ENCODE results near the gene THBS1.

THBS1 gene

GRCh38 chr15:39625856-39626255 lies 45.0 kb downstream of the THBS1 start:
- TF ChIP-seq MAX (IDR thresholded peaks at IDR 0.05), result no peak
- TF ChIP-seq TAF1 (IDR thresholded peaks at IDR 0.05; ENCODE audit: low read depth), result no peak

GRCh38 chr15:39627451-39628143 lies 46.7 kb downstream of the THBS1 start:
- TF ChIP-seq TEAD4 (IDR thresholded peaks at IDR 0.05), result no peak
- no peak for TF ChIP-seq RAD21 (IDR thresholded peaks at IDR 0.05; ENCODE audit: low read depth)
- TF ChIP-seq CREB1 (IDR thresholded peaks at IDR 0.05; ENCODE audit: low read depth), result no peak
- no peak for TF ChIP-seq ZBTB7A (IDR thresholded peaks at IDR 0.05; ENCODE audit: low read depth)
- TF ChIP-seq CEBPB (IDR thresholded peaks at IDR 0.05), result no peak
- TF ChIP-seq NFIC (IDR thresholded peaks at IDR 0.05), result no peak
- no peak for TF ChIP-seq TAF1 (IDR thresholded peaks at IDR 0.05; ENCODE audit: low read depth)
- TF ChIP-seq EP300 (IDR thresholded peaks at IDR 0.05; ENCODE audit: borderline replicate concordance), result no peak
- no peak for TF ChIP-seq EGR1 (IDR thresholded peaks at IDR 0.05)
- TF ChIP-seq USF1 (IDR thresholded peaks at IDR 0.05), result no peak
- no peak for TF ChIP-seq REST (IDR thresholded peaks at IDR 0.05; ENCODE audit: low read depth)
- no peak for TF ChIP-seq FOXM1 (IDR thresholded peaks at IDR 0.05; ENCODE audit: borderline replicate concordance, low read depth)
- no peak for TF ChIP-seq MAX (IDR thresholded peaks at IDR 0.05)

- TF ChIP-seq ZBTB7A (IDR thresholded peaks at IDR 0.05; ENCODE audit: low read depth), result no peak
- TF ChIP-seq EGR1 (IDR thresholded peaks at IDR 0.05), result no peak
- no peak for TF ChIP-seq RAD21 (IDR thresholded peaks at IDR 0.05; ENCODE audit: low read depth)
- TF ChIP-seq TEAD4 (IDR thresholded peaks at IDR 0.05), result no peak
- no peak for TF ChIP-seq TAF1 (IDR thresholded peaks at IDR 0.05; ENCODE audit: low read depth)
- TF ChIP-seq USF1 (IDR thresholded peaks at IDR 0.05), result no peak
- TF ChIP-seq REST (IDR thresholded peaks at IDR 0.05; ENCODE audit: low read depth), result no peak
- TF ChIP-seq YY1 (IDR thresholded peaks at IDR 0.05; ENCODE audit: low read depth), result no peak
- no peak for TF ChIP-seq FOXM1 (IDR thresholded peaks at IDR 0.05; ENCODE audit: borderline replicate concordance, low read depth)
- TF ChIP-seq MAX (IDR thresholded peaks at IDR 0.05), result no peak
- no peak for TF ChIP-seq EP300 (IDR thresholded peaks at IDR 0.05; ENCODE audit: borderline replicate concordance)
These were observed 47.2 kb downstream of the THBS1 start for GRCh38 chr15:39628144-39628508.

- TF ChIP-seq REST (IDR thresholded peaks at IDR 0.05; ENCODE audit: low read depth), result no peak
- TF ChIP-seq NFIC (IDR thresholded peaks at IDR 0.05), result no peak
- TF ChIP-seq TCF12 (IDR thresholded peaks at IDR 0.05; ENCODE audit: low read depth), result no peak
- TF ChIP-seq MAX (IDR thresholded peaks at IDR 0.05), result no peak
- TF ChIP-seq RAD21 (IDR thresholded peaks at IDR 0.05; ENCODE audit: low read depth), result no peak
- TF ChIP-seq CREB1 (IDR thresholded peaks at IDR 0.05; ENCODE audit: low read depth), result no peak
- TF ChIP-seq CEBPB (IDR thresholded peaks at IDR 0.05), result no peak
- TF ChIP-seq FOXM1 (IDR thresholded peaks at IDR 0.05; ENCODE audit: borderline replicate concordance, low read depth), result no peak
- no peak for TF ChIP-seq ZBTB7A (IDR thresholded peaks at IDR 0.05; ENCODE audit: low read depth)
- no peak for TF ChIP-seq TEAD4 (IDR thresholded peaks at IDR 0.05)
- TF ChIP-seq TAF1 (IDR thresholded peaks at IDR 0.05; ENCODE audit: low read depth), result no peak
- no peak for TF ChIP-seq EP300 (IDR thresholded peaks at IDR 0.05; ENCODE audit: borderline replicate concordance)
- no peak for TF ChIP-seq USF1 (IDR thresholded peaks at IDR 0.05)
- no peak for TF ChIP-seq YY1 (IDR thresholded peaks at IDR 0.05; ENCODE audit: low read depth)
- no peak for TF ChIP-seq EGR1 (IDR thresholded peaks at IDR 0.05)
These were observed 47.8 kb downstream of the THBS1 start for GRCh38 chr15:39628546-39629257.

Data from Ishikawa (cell line).